SK-N-SH (cell line): ENCODE measurements around the gene EFCAB13. TPM values are rescaled to one million over a fixed set of nuclear protein-coding genes. Genes with fewer than 3 reads are reported as not detected.

ENCODE experiments used
- CTCF ChIA-PET: fragments of 300-600, 350-600 bp; formaldehyde crosslinking; extraction: SDS; loops from one replicate; lab custom pipeline; 2021; lab: Yijun Ruan, JAX
- POLR2A ChIA-PET: fragments of 350-600 bp; sonication (Branson Sonifier 250); formaldehyde crosslinking; extraction: SDS; loops from one replicate; lab custom pipeline; 2020; ENCODE audit warnings: antibody characterized with exemption, inconsistent platforms; lab: Yijun Ruan, JAX
- DNase-seq: peaks from one replicate; pipeline ENCODE4 v3.0.0; 2012
- H2AFZ ChIP-seq: fragments of 200-600 bp; sonication (generic); 2 replicates; pipeline ENCODE4 v1.8.1; 2016; ENCODE audit warnings: antibody characterized with exemption, mild to moderate bottlenecking, low read depth
- H3F3A ChIP-seq: fragments of 200-600 bp; sonication (generic); replicated peaks from 2 replicates; pipeline ENCODE3; 2016; ENCODE audit warnings: antibody characterized with exemption, mild to moderate bottlenecking; ENCODE audit not compliant: insufficient read depth
- H3K27ac ChIP-seq, 2 experiments: fragments of 200-500 bp in 1 of 2; fragments of 200-600 bp in 1 of 2; sonication (Bioruptor generic) in 1 of 2; sonication (generic), shearing (Covaris generic) in 1 of 2; 2 replicates each; pipeline versions ENCODE4 v1.5.1 to v1.6.1; 2014 to 2016; ENCODE audit warnings: low read depth in 2 of 2, inconsistent platforms in 1 of 2, low read length in 1 of 2, mild to moderate bottlenecking in 1 of 2, mixed read lengths in 1 of 2
- H3K27me3 ChIP-seq: fragments of 200-600 bp; sonication (generic), shearing (Covaris generic); 2 replicates; pipeline ENCODE4 v1.6.1; 2016; ENCODE audit warnings: mixed run types; ENCODE audit not compliant: insufficient read depth
- H3K36me3 ChIP-seq, 2 experiments: fragments of 200-500 bp in 1 of 2; fragments of 200-600 bp in 1 of 2; sonication (Bioruptor generic) in 1 of 2; sonication (generic) in 1 of 2; replicated peaks in 1 of 2; 2 replicates each; pipeline versions ENCODE3 to v1.5.1; 2014 to 2016; ENCODE audit warnings: low read length in 1 of 2, mild to moderate bottlenecking in 1 of 2; ENCODE audit not compliant: insufficient read depth in 2 of 2, control insufficient read depth in 1 of 2
- H3K4me1 ChIP-seq, 2 experiments: fragments of 200-500 bp in 1 of 2; fragments of 200-600 bp in 1 of 2; sonication (Bioruptor generic) in 1 of 2; sonication (generic), shearing (Covaris generic) in 1 of 2; 2 replicates each; pipeline versions ENCODE4 v1.5.1 to v1.6.1; 2014 to 2016; ENCODE audit warnings: low read depth in 1 of 2, low read length in 1 of 2, mixed run types in 1 of 2; ENCODE audit not compliant: insufficient read depth in 2 of 2, control insufficient read depth in 1 of 2
- H3K4me2 ChIP-seq: fragments of 200-600 bp; sonication (generic), shearing (Covaris generic); 2 replicates; pipeline ENCODE4 v1.6.1; 2017; ENCODE audit warnings: mixed run types
- H3K4me3 ChIP-seq, 2 experiments: fragments of 200-500 bp in 1 of 2; fragments of 200-600 bp in 1 of 2; sonication (Bioruptor generic) in 1 of 2; sonication (generic), shearing (Covaris generic) in 1 of 2; 2 replicates each; pipeline versions ENCODE4 v1.5.1 to v1.8.1; 2014 to 2016; ENCODE audit warnings: low read depth in 2 of 2, inconsistent platforms in 1 of 2, low read length in 1 of 2, mild to moderate bottlenecking in 1 of 2, mixed read lengths in 1 of 2, moderate library complexity in 1 of 2
- H3K79me2 ChIP-seq: fragments of 200-600 bp; sonication (generic); 2 replicates; pipeline ENCODE4 v1.8.1; 2017; ENCODE audit warnings: mild to moderate bottlenecking; ENCODE audit not compliant: insufficient read depth
- H3K9ac ChIP-seq: fragments of 200-600 bp; sonication (generic); 2 replicates; pipeline ENCODE4 v1.6.1; 2017; ENCODE audit warnings: mixed run types
- H3K9me2 ChIP-seq: fragments of 200-600 bp; sonication (generic); 2 replicates; pipeline ENCODE4 v1.6.1; 2017; ENCODE audit warnings: mixed run types
- H3K9me3 ChIP-seq: fragments of 200-600 bp; sonication (generic); 2 replicates; pipeline ENCODE4 v1.6.1; 2017; ENCODE audit warnings: mixed run types, mild to moderate bottlenecking, moderate library complexity
- H4K20me1 ChIP-seq: fragments of 200-600 bp; sonication (generic); 2 replicates; pipeline ENCODE4 v1.6.1; 2017; ENCODE audit warnings: mild to moderate bottlenecking, mixed run types; ENCODE audit not compliant: insufficient read depth
- CHD2 ChIP-seq: fragments of 150-350 bp; IDR thresholded peaks from 2 replicates; pipeline ENCODE4 v1.6.1; 2018; ENCODE audit warnings: low read length; ENCODE audit not compliant: partially characterized antibody
- CTCF ChIP-seq: fragments of 200-600 bp; sonication (generic); IDR thresholded peaks from 2 replicates; pipeline ENCODE4 v1.6.1; 2017; ENCODE audit warnings: antibody characterized with exemption, mild to moderate bottlenecking, moderate library complexity
- ELF1 ChIP-seq: IDR thresholded peaks from 2 replicates; pipeline ENCODE4 v1.4.0; 2012
- PBX3 ChIP-seq: IDR thresholded peaks from 2 replicates; pipeline ENCODE4; 2012
- USF1 ChIP-seq: IDR thresholded peaks from 2 replicates; pipeline ENCODE4 v1.4.0; 2012; ENCODE audit warnings: low read depth, borderline replicate concordance
- WGBS: methylation state at CpG from one replicate; pipeline ENCODE4 v1.1.6; 2017; ENCODE audit warnings: low lambda C conversion rate; 5-methylcytosine and 5-hydroxymethylcytosine counted together
- polyA plus RNA-seq, 3 experiments: library from polyadenylated mRNA; depleted of rRNA; stranded (reverse); fragments of >200 nt; gene quantifications; 2 replicates each; pipeline ENCODE4 v1.2.3, GENCODE V29; 2012

The EFCAB13 gene
- polyA plus RNA-seq, 1 of the 3 experiments (the other 2 are of a cell fraction): 0.16 TPM

- Histone ChIP-seq H4K20me1 (no peaks in the 10 kb centered on the region), H3K27me3 (no peaks in the 10 kb centered on the region), H3K27ac (no peak overlapping the region), H3K9ac (no peak overlapping the region), H3K9me2 (no peaks in the 10 kb centered on the region), H2AFZ (no peak overlapping the region), H3F3A (no peaks in the 10 kb centered on the region), H3K79me2 (no peaks in the 10 kb centered on the region), H3K4me1 (no peaks in the 10 kb centered on the region), H3K9me3 (no peaks in the 10 kb centered on the region), H3K36me3 (no peaks in the 10 kb centered on the region), H3K4me3 (no peak overlapping the region), H3K4me2 (no peak overlapping the region)
- DNase-seq: no peak
- WGBS: 92% methylated on average over 4 of the region's 4 CpGs
- ChIA-PET POLR2A (no interaction called here), CTCF (interaction anchor here (0.6 to 1.4 kb wide), 2 partner anchors 9 to 313 kb away, joined by 3 read pairs; no protein-coding TSS in a partner anchor)
- TF ChIP-seq USF1 (no peak), CTCF (no peak), PBX3 (no peak), CHD2 (no peak), ELF1 (no peak)
These were observed 36.7 kb upstream of the EFCAB13 start for GRCh38 chr17:47287068-47287467.

- peaks cover 0 to 2% of the 10 kb centered on the region in 2 experiments for H3K36me3 ChIP-seq
- ChIA-PET CTCF (interaction anchor here (0.9 kb wide), 1 partner anchor 12 kb away, joined by 5 read pairs; no protein-coding TSS in a partner anchor), POLR2A (interaction anchor here (1.2 kb wide), 1 partner anchor 47 kb away, joined by 3 read pairs; no protein-coding TSS in a partner anchor)
- no peak for TF ChIP-seq USF1
- H3K4me3 ChIP-seq: no peak overlapping the region
- no peak overlapping the region for H3K9ac ChIP-seq
- no peaks in the 10 kb centered on the region for H3F3A ChIP-seq
- H3K27me3 ChIP-seq: no peaks in the 10 kb centered on the region
- no peaks in the 10 kb centered on the region for H3K79me2 ChIP-seq
- H3K9me3 ChIP-seq: no peaks in the 10 kb centered on the region
- no peak overlapping the region for H3K27ac ChIP-seq
- no peaks in the 10 kb centered on the region for H3K4me1 ChIP-seq
- no peaks in the 10 kb centered on the region for H3K9me2 ChIP-seq
- 66% methylated on average over 2 of the region's 2 CpGs for WGBS
- no peak for DNase-seq
- H2AFZ ChIP-seq: no peak overlapping the region
- H3K4me2 ChIP-seq: no peak overlapping the region
- H4K20me1 ChIP-seq: no peaks in the 10 kb centered on the region
These were observed 36.1 kb upstream of the EFCAB13 start for GRCh38 chr17:47287639-47288038.
